NB4 (cell line): Measurements from ENCODE around the gene FAM53A.
A peak's percentile ranks its signal among the peaks of the same experiment; 100 is the strongest.

Experiments used
- CTCF ChIP-seq: IDR thresholded peaks from one replicate; pipeline ENCODE4 v1.5.1; 2012; ENCODE audit warnings: low read depth, low read length
- POLR2A ChIP-seq: IDR thresholded peaks from 2 replicates; pipeline ENCODE4 v1.6.1; 2011; ENCODE audit warnings: mild to moderate bottlenecking; ENCODE audit not compliant: insufficient read length; ENCODE audit errors: extremely low read depth

- TF ChIP-seq CTCF (peak; percentile 100), POLR2A (no peak)
These were observed 9.2 kb upstream of the FAM53A start for GRCh38 chr4:1693131-1693896.
